ENCODE results near the gene CHAD. TPM values are rescaled to one million over a fixed set of nuclear protein-coding genes. Genes with fewer than 3 reads are reported as not detected.

CHAD gene
- total RNA-seq, 2 experiments from 2014 or later = not detected

DNA sequence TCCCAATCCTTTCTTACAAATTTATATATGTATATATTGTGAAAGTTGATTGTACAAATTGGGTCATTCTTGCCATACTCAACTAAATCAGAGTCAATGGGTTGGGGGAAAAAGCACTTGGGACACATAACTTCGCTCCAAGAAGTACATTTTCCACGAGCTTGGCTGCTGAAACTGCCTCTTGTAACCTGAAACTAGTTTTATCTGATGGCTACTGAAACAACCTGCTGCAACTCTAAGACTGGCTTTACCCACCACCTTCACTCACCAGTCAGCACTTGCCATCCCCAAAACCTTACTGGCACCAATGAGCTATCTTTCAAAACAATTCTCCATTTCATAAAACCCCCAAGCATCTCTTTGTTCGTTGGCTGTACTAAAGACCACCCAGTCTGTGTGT is 25.1 kb upstream of the CHAD start:
- ATAC-seq (ENCODE audit: poor library complexity) (no peak), DNase-seq (no peak)
- Histone ChIP-seq H3K27me3 (ENCODE audit: control insufficient read depth in 1 of 2, insufficient read depth in 2 of 2, low read length in 2 of 2) (peaks cover 0 to 5% of the 10 kb centered on the region in 2 experiments), H3K27ac (ENCODE audit: low read depth in 1 of 2, low read length in 2 of 2) (no peak overlapping the region), H3K9me3 (ENCODE audit: control insufficient read depth in 1 of 2, insufficient read depth in 1 of 2, low read length in 2 of 2) (no peaks in the 10 kb centered on the region), H3K4me3 (ENCODE audit: low read length) (no peak overlapping the region), H3K4me1 (ENCODE audit: insufficient read depth, low read length) (no peaks in the 10 kb centered on the region), H3K36me3 (ENCODE audit: insufficient read depth, low read length) (no peaks in the 10 kb centered on the region)
- H3K4me3 Mint-ChIP-seq = no peak overlapping the region
- H3K9me3 Mint-ChIP-seq = no peaks in the 10 kb centered on the region
- no peaks in the 10 kb centered on the region for H3K4me1 Mint-ChIP-seq (ENCODE audit: low read depth)
- intact Hi-C loops (cut with DNase I, micrococcal nuclease) = no loop called here
- TF ChIP-seq, protein P1, sequence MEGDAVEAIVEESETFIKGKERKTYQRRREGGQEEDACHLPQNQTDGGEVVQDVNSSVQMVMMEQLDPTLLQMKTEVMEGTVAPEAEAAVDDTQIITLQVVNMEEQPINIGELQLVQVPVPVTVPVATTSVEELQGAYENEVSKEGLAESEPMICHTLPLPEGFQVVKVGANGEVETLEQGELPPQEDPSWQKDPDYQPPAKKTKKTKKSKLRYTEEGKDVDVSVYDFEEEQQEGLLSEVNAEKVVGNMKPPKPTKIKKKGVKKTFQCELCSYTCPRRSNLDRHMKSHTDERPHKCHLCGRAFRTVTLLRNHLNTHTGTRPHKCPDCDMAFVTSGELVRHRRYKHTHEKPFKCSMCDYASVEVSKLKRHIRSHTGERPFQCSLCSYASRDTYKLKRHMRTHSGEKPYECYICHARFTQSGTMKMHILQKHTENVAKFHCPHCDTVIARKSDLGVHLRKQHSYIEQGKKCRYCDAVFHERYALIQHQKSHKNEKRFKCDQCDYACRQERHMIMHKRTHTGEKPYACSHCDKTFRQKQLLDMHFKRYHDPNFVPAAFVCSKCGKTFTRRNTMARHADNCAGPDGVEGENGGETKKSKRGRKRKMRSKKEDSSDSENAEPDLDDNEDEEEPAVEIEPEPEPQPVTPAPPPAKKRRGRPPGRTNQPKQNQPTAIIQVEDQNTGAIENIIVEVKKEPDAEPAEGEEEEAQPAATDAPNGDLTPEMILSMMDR (IDR thresholded peaks at IDR 0.05) = no peak
- H3K36me3 Mint-ChIP-seq (ENCODE audit: low read depth) = no peaks in the 10 kb centered on the region
- no peak overlapping the region for H3K27ac Mint-ChIP-seq
- POLR2A ChIA-PET = no interaction called here
- H3K27me3 Mint-ChIP-seq = no peaks in the 10 kb centered on the region
- CTCF ChIA-PET = interaction anchor here (1.2 to 1.3 kb wide), 2 partner anchors 12 to 59 kb away, joined by 3 to 4 read pairs; no protein-coding TSS in a partner anchor

DNA sequence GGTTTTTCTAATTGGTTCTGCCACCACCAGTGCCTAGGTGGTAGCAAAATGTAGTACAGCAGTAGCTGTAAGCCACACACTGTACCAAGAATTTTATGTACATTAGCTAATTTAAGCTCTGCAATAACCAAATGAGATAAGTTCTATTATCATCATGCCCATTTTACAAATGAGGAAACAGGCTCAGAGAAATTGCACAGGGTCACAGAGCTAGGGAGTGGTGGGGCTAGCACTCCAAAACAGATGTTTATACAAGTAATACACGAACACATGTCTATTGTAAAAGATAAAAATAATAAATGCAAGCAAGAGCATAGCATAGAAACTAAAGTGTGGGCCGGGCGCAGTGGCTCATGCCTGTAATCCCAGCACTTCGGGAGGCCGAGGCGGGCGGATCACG is 23.5 kb upstream of the CHAD start:
- ATAC-seq (ENCODE audit: poor library complexity) (no peak), DNase-seq (no peak)
- Histone ChIP-seq H3K36me3 (ENCODE audit: insufficient read depth, low read length) (peaks cover 1% of the 10 kb centered on the region), H3K9me3 (ENCODE audit: control insufficient read depth in 1 of 2, insufficient read depth in 1 of 2, low read length in 2 of 2) (no peaks in the 10 kb centered on the region), H3K27ac (ENCODE audit: low read depth in 1 of 2, low read length in 2 of 2) (no peak overlapping the region), H3K4me3 (ENCODE audit: low read length) (no peak overlapping the region), H3K4me1 (ENCODE audit: insufficient read depth, low read length) (no peaks in the 10 kb centered on the region), H3K27me3 (ENCODE audit: control insufficient read depth in 1 of 2, insufficient read depth in 2 of 2, low read length in 2 of 2) (peaks cover 0 to 5% of the 10 kb centered on the region in 2 experiments)
- intact Hi-C loops (cut with DNase I, micrococcal nuclease) = no loop called here
- ChIA-PET CTCF (no interaction called here), POLR2A (no interaction called here)
- Mint-ChIP-seq H3K27ac (no peak overlapping the region), H3K4me1 (ENCODE audit: low read depth) (no peaks in the 10 kb centered on the region), H3K9me3 (no peaks in the 10 kb centered on the region), H3K4me3 (no peak overlapping the region), H3K27me3 (no peaks in the 10 kb centered on the region), H3K36me3 (ENCODE audit: low read depth) (no peaks in the 10 kb centered on the region)
- TF ChIP-seq, protein P1 (IDR thresholded peaks at IDR 0.05) = no peak

DNA sequence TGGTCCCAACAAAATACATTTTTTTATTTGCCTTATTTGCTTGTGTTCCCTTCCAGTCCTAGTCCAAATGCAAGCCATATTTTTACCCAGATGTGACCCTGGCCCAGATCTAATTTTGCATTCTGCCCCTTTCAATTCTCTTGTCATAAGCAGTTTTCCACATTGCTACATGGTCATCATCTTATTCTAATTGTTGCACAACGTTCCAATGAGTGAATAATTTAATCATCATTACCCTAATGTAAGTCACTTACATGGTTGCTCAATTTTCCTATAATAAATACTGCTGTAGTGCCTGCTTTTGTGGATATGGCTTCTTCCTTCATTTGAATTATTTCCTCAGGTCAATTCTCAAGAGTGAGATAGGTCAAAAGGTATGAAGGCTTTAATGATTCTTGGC is 22.8 kb upstream of the CHAD start:
- ChIA-PET POLR2A (no interaction called here), CTCF (no interaction called here)
- H3K4me3 Mint-ChIP-seq = no peak overlapping the region
- peaks cover 3% of the 10 kb centered on the region for H3K36me3 ChIP-seq (ENCODE audit: insufficient read depth, low read length)
- H3K27ac ChIP-seq (ENCODE audit: low read depth in 1 of 2, low read length in 2 of 2) = no peak overlapping the region
- no peak overlapping the region for H3K4me3 ChIP-seq (ENCODE audit: low read length)
- H3K9me3 Mint-ChIP-seq = no peaks in the 10 kb centered on the region
- H3K4me1 Mint-ChIP-seq (ENCODE audit: low read depth) = no peaks in the 10 kb centered on the region
- H3K9me3 ChIP-seq (ENCODE audit: control insufficient read depth in 1 of 2, insufficient read depth in 1 of 2, low read length in 2 of 2) = no peaks in the 10 kb centered on the region
- no peaks in the 10 kb centered on the region for H3K4me1 ChIP-seq (ENCODE audit: insufficient read depth, low read length)
- TF ChIP-seq, protein P1 (IDR thresholded peaks at IDR 0.05) = no peak
- H3K36me3 Mint-ChIP-seq (ENCODE audit: low read depth) = no peaks in the 10 kb centered on the region
- intact Hi-C loops (cut with DNase I, micrococcal nuclease) = no loop called here
- DNase-seq (no peak), ATAC-seq (ENCODE audit: poor library complexity) (no peak)
- H3K27me3 Mint-ChIP-seq = no peaks in the 10 kb centered on the region
- no peak overlapping the region for H3K27ac Mint-ChIP-seq
- H3K27me3 ChIP-seq (ENCODE audit: control insufficient read depth in 1 of 2, insufficient read depth in 2 of 2, low read length in 2 of 2) = peaks cover 0 to 5% of the 10 kb centered on the region in 2 experiments

All from CD4-positive, alpha-beta T cell (primary cell).